ENCODE measurements around the gene IRF6. TPM values are rescaled to one million over a fixed set of nuclear protein-coding genes. Genes with fewer than 3 reads are reported as not detected.

IRF6 gene
- total RNA-seq, 1 donor from 2014 or later = 18.2 TPM

DNA sequence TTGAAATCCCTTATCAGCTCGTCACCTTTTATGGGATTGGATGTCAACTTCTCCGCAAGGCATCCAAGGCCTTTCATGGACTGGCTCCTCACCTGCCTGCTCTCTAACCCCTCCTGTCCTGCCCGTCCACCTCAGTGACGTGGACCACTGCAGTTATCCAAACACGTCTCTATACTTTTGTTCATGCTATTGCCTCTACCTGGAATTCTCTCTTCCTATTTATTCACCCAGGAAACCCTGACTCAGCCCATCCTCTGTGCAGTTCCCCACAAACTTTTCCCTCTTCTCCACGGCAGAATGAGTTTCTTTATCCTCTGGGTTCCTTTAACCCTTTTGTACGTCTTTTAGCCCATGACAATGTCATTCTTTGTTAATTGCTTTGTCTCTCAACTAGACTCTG, 16.8 kb upstream of the IRF6 start:
- ATAC-seq = no peak
- intact Hi-C loops (cut with DNase I) = no loop called here
- Histone ChIP-seq H3K4me3 (no peak overlapping the region), H3K27me3 (ENCODE audit: low read depth) (peaks cover 7% of the 10 kb centered on the region), H3K27ac (no peak overlapping the region), H3K4me1 (no peaks in the 10 kb centered on the region), H3K9me3 (no peaks in the 10 kb centered on the region), H3K36me3 (no peaks in the 10 kb centered on the region)
- no peak for TF ChIP-seq CTCF (IDR thresholded peaks at IDR 0.05)
- DNase-seq = no peak

DNA sequence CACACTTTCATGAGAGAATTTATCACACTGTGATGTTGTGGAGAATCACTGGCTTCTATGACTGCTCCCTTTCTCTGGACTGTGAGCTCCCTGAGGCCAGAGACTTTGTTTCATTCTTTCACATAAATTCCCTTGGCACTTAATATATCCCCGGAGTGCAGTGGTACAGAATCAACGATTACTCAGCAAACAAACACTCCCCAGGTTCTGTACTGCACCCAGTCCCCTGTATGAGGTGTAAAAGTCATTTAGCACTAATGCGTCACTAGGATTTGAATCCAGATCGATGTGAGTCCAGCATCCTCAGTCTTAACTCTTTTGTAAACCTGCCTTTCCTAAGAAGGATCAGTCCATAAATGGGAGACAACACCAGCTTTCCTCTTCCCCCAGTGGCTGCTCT, 15.0 kb upstream of the IRF6 start:
- Histone ChIP-seq H3K9me3 (no peaks in the 10 kb centered on the region), H3K27me3 (ENCODE audit: low read depth) (peaks cover 7% of the 10 kb centered on the region), H3K4me3 (no peak overlapping the region), H3K36me3 (no peaks in the 10 kb centered on the region), H3K4me1 (no peaks in the 10 kb centered on the region), H3K27ac (no peak overlapping the region)
- no peak for DNase-seq
- TF ChIP-seq CTCF (IDR thresholded peaks at IDR 0.05) = no peak
- intact Hi-C loops (cut with DNase I) = no loop called here
- no peak for ATAC-seq

DNA sequence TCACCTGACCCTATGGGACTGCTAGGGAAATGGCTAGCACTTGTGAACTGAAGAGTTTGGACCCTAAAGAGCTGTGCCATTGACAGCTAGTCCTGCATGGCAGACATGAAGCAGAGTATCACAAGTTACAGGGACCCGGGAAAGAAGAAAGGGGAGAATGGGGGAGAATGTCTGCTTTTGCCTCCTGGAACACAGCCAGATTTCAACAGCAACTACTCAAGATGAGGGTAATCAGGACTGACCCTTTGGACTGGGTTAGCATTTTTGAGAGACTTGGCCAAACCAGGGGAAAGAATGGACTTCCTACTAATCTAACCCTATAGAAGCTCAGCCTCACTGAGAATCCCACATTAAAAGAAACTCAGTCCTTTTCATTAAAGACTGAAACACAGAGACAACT, 13.1 kb upstream of the IRF6 start:
- no peak for ATAC-seq

DNA sequence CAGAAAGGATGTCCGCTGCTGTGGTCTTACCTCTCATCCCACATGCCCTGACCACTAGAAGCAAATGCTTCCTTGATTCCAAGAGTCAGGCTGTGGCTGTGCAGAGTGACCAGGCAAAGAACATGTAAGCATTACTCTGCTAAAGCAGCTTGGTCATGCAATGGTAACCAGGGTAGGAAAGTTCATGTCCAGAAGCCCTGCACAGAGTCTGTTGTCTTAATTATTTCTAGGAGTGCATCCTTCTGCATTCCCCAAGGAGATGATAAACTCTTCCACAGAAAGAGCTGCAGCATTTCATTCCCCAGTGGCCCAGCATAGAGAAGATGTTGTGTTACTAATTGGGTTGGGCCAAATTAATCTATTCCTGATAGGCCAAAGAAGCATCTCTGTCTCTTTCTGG, 11.7 kb upstream of the IRF6 start:
- no peak for DNase-seq
- intact Hi-C loops (cut with DNase I) = no loop called here
- peaks cover 7% of the 10 kb centered on the region for H3K27me3 ChIP-seq (ENCODE audit: low read depth)
- no peak for TF ChIP-seq CTCF (IDR thresholded peaks at IDR 0.05)
- H3K36me3 ChIP-seq = no peaks in the 10 kb centered on the region
- H3K4me3 ChIP-seq = no peak overlapping the region
- no peaks in the 10 kb centered on the region for H3K4me1 ChIP-seq
- no peak overlapping the region for H3K27ac ChIP-seq
- H3K9me3 ChIP-seq = no peaks in the 10 kb centered on the region
- ATAC-seq = no peak

More for the DNA sequence above, 13.1 kb upstream of the IRF6 start:
- Histone ChIP-seq H3K9me3 (no peaks in the 10 kb centered on the region), H3K27me3 (ENCODE audit: low read depth) (peaks cover 7% of the 10 kb centered on the region), H3K27ac (no peak overlapping the region), H3K4me3 (no peak overlapping the region), H3K4me1 (no peaks in the 10 kb centered on the region), H3K36me3 (no peaks in the 10 kb centered on the region)
- DNase-seq = no peak
- intact Hi-C loops (cut with DNase I) = no loop called here
- no peak for TF ChIP-seq CTCF (IDR thresholded peaks at IDR 0.05)

GRCh38 chr1:209816923-209817322, 11.0 kb upstream of the IRF6 start:
- TF ChIP-seq CTCF (IDR thresholded peaks at IDR 0.05) = no peak

GRCh38 chr1:209815931-209816341, 10.0 kb upstream of the IRF6 start:
- H3K4me1 ChIP-seq = no peaks in the 10 kb centered on the region
- peak; percentile 45 for DNase-seq
- no peak for TF ChIP-seq CTCF (IDR thresholded peaks at IDR 0.05)
- peaks cover 7% of the 10 kb centered on the region for H3K27me3 ChIP-seq (ENCODE audit: low read depth)
- no peak overlapping the region for H3K4me3 ChIP-seq
- H3K36me3 ChIP-seq = no peaks in the 10 kb centered on the region
- no peak for ATAC-seq
- intact Hi-C loops (cut with DNase I) = no loop called here
- H3K27ac ChIP-seq = no peak overlapping the region
- H3K9me3 ChIP-seq = no peaks in the 10 kb centered on the region

More at GRCh38 chr1:209816923-209817322, 11.0 kb upstream of the IRF6 start:
- Histone ChIP-seq H3K36me3 (no peaks in the 10 kb centered on the region), H3K27ac (no peak overlapping the region), H3K4me1 (no peaks in the 10 kb centered on the region), H3K27me3 (ENCODE audit: low read depth) (peaks cover 7% of the 10 kb centered on the region), H3K4me3 (no peak overlapping the region), H3K9me3 (no peaks in the 10 kb centered on the region)
- intact Hi-C loops (cut with DNase I) = no loop called here
- DNase-seq (no peak), ATAC-seq (no peak)

All from lower lobe of right lung (tissue), 2 donors.